PC-3 (cell line): ENCODE data around the gene SLAMF8. TPM values are rescaled to one million over a fixed set of nuclear protein-coding genes. Genes with fewer than 3 reads are reported as not detected.

Experiments
- ATAC-seq: fragments of 200-7000 bp; cut with Tn5 transposase; 2 replicates; pipeline ENCODE4 v1.9.1; 2020; ENCODE audit warnings: mild to moderate bottlenecking, moderate library complexity
- BruUV-seq: library from RNA; stranded (reverse); fragments of 400-500 nt; replicated peaks from 2 replicates; lab custom pipeline; 2021; lab: Mats Ljungman, UMichigan
- CTCF ChIA-PET: fragments of 300-600 bp; sonication (Branson Sonifier 250); formaldehyde crosslinking; loops from one replicate; lab custom pipeline; 2022; ENCODE audit warnings: antibody characterized with exemption; lab: Charles Lee
- POLR2A ChIA-PET: fragments of 300-600 bp; sonication (Branson Sonifier 250); formaldehyde crosslinking; loops from one replicate; lab custom pipeline; 2022; ENCODE audit warnings: antibody characterized with exemption; ENCODE audit not compliant: unreplicated experiment; lab: Charles Lee
- DNase-seq: peaks from one replicate; pipeline ENCODE4 v3.0.0-alpha.2; 2015
- H2AFZ ChIP-seq: fragments of 300-600 bp; sonication (generic); 2 replicates; pipeline ENCODE4 v1.6.0; 2016; ENCODE audit warnings: antibody characterized with exemption, low read length
- H3F3A ChIP-seq: fragments of 300-600 bp; sonication (generic); one replicate; pipeline ENCODE4 v1.6.0; 2017; ENCODE audit warnings: antibody characterized with exemption, low read length, control low read depth, mild to moderate bottlenecking; ENCODE audit not compliant: unreplicated experiment
- H3K27ac ChIP-seq: fragments of 300-600 bp; sonication (generic); 2 replicates; pipeline ENCODE4 v1.5.1; 2016; ENCODE audit warnings: mild to moderate bottlenecking, low read length
- H3K27me3 ChIP-seq: fragments of 300-600 bp; sonication (generic); 2 replicates; pipeline ENCODE4 v1.6.1; 2016; ENCODE audit warnings: low read length, mixed read lengths
- H3K36me3 ChIP-seq: fragments of 300-600 bp; sonication (generic); 2 replicates; pipeline ENCODE4 v1.6.1; 2016; ENCODE audit warnings: low read depth, mixed run types, low read length, mixed read lengths
- H3K4me1 ChIP-seq: fragments of 300-600 bp; sonication (generic); 2 replicates; pipeline ENCODE4 v1.5.1; 2016; ENCODE audit warnings: low read length; ENCODE audit not compliant: insufficient read depth
- H3K4me2 ChIP-seq: fragments of 300-600 bp; sonication (generic); 2 replicates; pipeline ENCODE4 v1.6.0; 2016; ENCODE audit warnings: low read length
- H3K4me3 ChIP-seq: fragments of 300-600 bp; sonication (generic); 2 replicates; pipeline ENCODE4 v1.5.1; 2016; ENCODE audit warnings: mild to moderate bottlenecking, low read length, mixed read lengths
- H3K79me2 ChIP-seq: fragments of 300-600 bp; sonication (generic); 2 replicates; pipeline ENCODE4 v1.6.1; 2017; ENCODE audit warnings: low read length, mixed read lengths
- H3K9ac ChIP-seq: fragments of 300-600 bp; sonication (generic); 2 replicates; pipeline ENCODE4 v1.6.0; 2016; ENCODE audit warnings: mild to moderate bottlenecking, low read length
- H3K9me2 ChIP-seq: fragments of 300-600 bp; sonication (generic); replicated peaks from 2 replicates; pipeline ENCODE4 v1.6.1; 2016; ENCODE audit warnings: mixed run types, low read length, mixed read lengths
- H3K9me3 ChIP-seq: fragments of 300-600 bp; sonication (generic); 2 replicates; pipeline ENCODE4 v1.6.1; 2016; ENCODE audit warnings: low read length, mixed read lengths
- H4K20me1 ChIP-seq: fragments of 300-600 bp; sonication (generic); 2 replicates; pipeline ENCODE4 v1.6.1; 2016; ENCODE audit warnings: low read length, mixed read lengths
- EZH2 ChIP-seq: fragments of 300-600 bp; sonication (generic); IDR thresholded peaks from one replicate; pipeline ENCODE4 v1.6.1; 2017; ENCODE audit warnings: antibody characterized with exemption, mild to moderate bottlenecking, low read length; ENCODE audit not compliant: unreplicated experiment
- EZH2phosphoT487 ChIP-seq: fragments of 300-600 bp; sonication (generic); IDR thresholded peaks from 2 replicates; pipeline ENCODE4 v1.6.1; 2018; ENCODE audit warnings: mild to moderate bottlenecking, antibody characterized with exemption, low read length, borderline replicate concordance
- intact Hi-C: fragments of 100-400 bp; cut with micrococcal nuclease; formaldehyde crosslinking; loops from 2 replicates; pipeline ENCODE4 v1.9.0; 2023
- total RNA-seq: library from RNA; depleted of rRNA; stranded (reverse); fragments of >200 nt; gene quantifications from 2 replicates; pipeline ENCODE4 v1.2.3, GENCODE V29; 2014; rRNA removed
- TF ChIP-seq, protein P1 (sequence below): fragments of 300-600 bp; sonication (generic); conservative IDR thresholded peaks from 2 replicates; pipeline ENCODE4 v1.5.1; 2017; ENCODE audit warnings: antibody characterized with exemption, low read depth, mild to moderate bottlenecking, low read length

SLAMF8 gene
- total RNA-seq, 1 experiment from 2014 or later: not detected

DNA sequence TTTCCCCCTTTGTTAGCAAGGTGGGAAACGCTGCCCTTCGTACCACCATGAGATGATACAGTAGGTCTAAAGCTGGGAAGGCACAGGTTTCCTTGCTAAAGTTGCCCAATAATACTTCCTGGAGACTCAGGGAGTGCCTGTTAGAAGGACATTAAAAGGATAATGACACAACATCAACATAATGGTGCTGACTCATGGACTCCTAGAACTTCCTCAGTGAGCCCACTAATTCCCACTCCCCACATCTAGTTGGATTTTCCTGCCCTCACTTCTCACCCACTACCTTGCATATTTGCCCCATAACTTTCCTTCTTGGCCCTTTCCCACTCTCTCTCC is 55.8 kb downstream of the SLAMF8 start:
- intact Hi-C loops: no loop called here
- ChIA-PET CTCF (interaction anchor here (0.6 kb wide), 1 partner anchor 106 kb away, joined by 3 read pairs; no protein-coding TSS in a partner anchor), POLR2A (no interaction called here)
- peak overlapping the region; percentile 84 for H3K9ac ChIP-seq
- H3K27me3 ChIP-seq: no peaks in the 10 kb centered on the region
- H2AFZ ChIP-seq: no peak overlapping the region
- no peaks in the 10 kb centered on the region for H4K20me1 ChIP-seq
- H3K36me3 ChIP-seq: no peaks in the 10 kb centered on the region
- H3K4me3 ChIP-seq: peak overlapping the region; percentile 24; the same call in 1 of the 2 replicates
- H3K4me2 ChIP-seq: peak overlapping the region; percentile 75
- H3K27ac ChIP-seq: peak overlapping the region; percentile 97
- no peaks in the 10 kb centered on the region for H3K9me3 ChIP-seq
- BruUV-seq: no TSS peak
- TF ChIP-seq, protein P1, sequence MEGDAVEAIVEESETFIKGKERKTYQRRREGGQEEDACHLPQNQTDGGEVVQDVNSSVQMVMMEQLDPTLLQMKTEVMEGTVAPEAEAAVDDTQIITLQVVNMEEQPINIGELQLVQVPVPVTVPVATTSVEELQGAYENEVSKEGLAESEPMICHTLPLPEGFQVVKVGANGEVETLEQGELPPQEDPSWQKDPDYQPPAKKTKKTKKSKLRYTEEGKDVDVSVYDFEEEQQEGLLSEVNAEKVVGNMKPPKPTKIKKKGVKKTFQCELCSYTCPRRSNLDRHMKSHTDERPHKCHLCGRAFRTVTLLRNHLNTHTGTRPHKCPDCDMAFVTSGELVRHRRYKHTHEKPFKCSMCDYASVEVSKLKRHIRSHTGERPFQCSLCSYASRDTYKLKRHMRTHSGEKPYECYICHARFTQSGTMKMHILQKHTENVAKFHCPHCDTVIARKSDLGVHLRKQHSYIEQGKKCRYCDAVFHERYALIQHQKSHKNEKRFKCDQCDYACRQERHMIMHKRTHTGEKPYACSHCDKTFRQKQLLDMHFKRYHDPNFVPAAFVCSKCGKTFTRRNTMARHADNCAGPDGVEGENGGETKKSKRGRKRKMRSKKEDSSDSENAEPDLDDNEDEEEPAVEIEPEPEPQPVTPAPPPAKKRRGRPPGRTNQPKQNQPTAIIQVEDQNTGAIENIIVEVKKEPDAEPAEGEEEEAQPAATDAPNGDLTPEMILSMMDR: no peak
- no peak for TF ChIP-seq EZH2phosphoT487
- no peak for TF ChIP-seq EZH2
- H3K79me2 ChIP-seq: no peaks in the 10 kb centered on the region
- H3K9me2 ChIP-seq: no peaks in the 10 kb centered on the region
- H3K4me1 ChIP-seq: peaks cover 54% of the 10 kb centered on the region
- peaks cover 11% of the 10 kb centered on the region for H3F3A ChIP-seq
- ATAC-seq: peak; percentile 34
- DNase-seq: peak; percentile 86

DNA sequence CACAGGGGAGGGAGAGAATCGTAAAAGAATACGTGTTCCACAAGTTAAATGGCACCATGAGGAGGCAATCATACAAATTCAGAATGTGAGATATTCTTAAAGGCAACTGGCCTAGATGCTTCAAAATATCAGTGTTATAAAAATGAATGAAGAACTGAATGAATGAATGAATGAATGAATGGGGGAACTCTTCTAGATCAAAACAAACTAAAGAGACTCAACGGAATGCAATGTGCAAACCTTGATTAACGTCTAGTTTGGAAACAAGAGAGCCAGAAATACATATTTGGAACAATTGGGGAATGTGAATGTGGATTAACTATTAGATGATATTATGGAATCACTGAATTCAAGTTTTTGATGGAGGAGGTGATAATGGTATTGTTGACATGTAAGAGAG is 56.5 kb downstream of the SLAMF8 start:
- Histone ChIP-seq H3K79me2 (no peaks in the 10 kb centered on the region), H3K9me2 (no peaks in the 10 kb centered on the region), H3K4me3 (no peak overlapping the region), H2AFZ (no peak overlapping the region), H3K9me3 (no peaks in the 10 kb centered on the region), H4K20me1 (no peaks in the 10 kb centered on the region), H3F3A (peaks cover 11% of the 10 kb centered on the region), H3K9ac (peak overlapping the region; percentile 84), H3K27ac (peak overlapping the region; percentile 97), H3K27me3 (no peaks in the 10 kb centered on the region), H3K4me2 (peak overlapping the region; percentile 75), H3K4me1 (peaks cover 54% of the 10 kb centered on the region), H3K36me3 (no peaks in the 10 kb centered on the region)
- CTCF ChIA-PET: interaction anchor here (0.6 kb wide), 1 partner anchor 107 kb away, joined by 3 read pairs; no protein-coding TSS in a partner anchor
- intact Hi-C loops: no loop called here
- ATAC-seq: no peak
- BruUV-seq: no TSS peak
- POLR2A ChIA-PET: no interaction called here
- no peak for DNase-seq
- TF ChIP-seq EZH2phosphoT487: no peak
- TF ChIP-seq, protein P1: no peak
- TF ChIP-seq EZH2: no peak

DNA sequence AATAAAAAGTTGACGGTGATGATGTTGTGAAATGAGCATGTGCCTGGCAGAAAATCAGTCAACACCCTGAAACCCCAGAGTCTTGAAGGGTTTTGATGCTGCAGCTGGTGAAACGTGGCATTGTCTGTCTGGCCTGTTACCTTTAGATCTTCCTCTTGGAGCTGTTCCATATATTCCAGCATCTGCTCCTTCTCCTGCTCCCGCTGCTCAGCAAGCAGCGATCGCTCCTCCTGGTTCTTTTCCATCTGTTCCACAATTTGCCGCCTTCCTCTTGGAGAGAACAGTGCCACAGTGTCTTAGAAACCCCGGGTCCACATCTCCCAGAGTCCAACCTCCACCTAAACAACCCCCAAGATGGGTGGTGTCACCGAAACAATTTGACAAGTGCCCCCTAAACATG is 57.6 kb downstream of the SLAMF8 start:
- DNase-seq (no peak), ATAC-seq (no peak)
- Histone ChIP-seq H3K36me3 (no peaks in the 10 kb centered on the region), H3K4me3 (no peak overlapping the region), H3K9me3 (no peaks in the 10 kb centered on the region), H3K27ac (no peak overlapping the region), H2AFZ (no peak overlapping the region), H3K4me1 (peaks cover 54% of the 10 kb centered on the region), H3K27me3 (no peaks in the 10 kb centered on the region), H3K79me2 (no peaks in the 10 kb centered on the region), H3K9me2 (no peaks in the 10 kb centered on the region), H3F3A (peaks cover 11% of the 10 kb centered on the region), H4K20me1 (no peaks in the 10 kb centered on the region), H3K4me2 (no peak overlapping the region), H3K9ac (no peak overlapping the region)
- intact Hi-C loops: loop anchor here (1.0 kb wide), 1 partner anchor 30 kb away; no protein-coding TSS in a partner anchor
- BruUV-seq: no TSS peak
- TF ChIP-seq, protein P1: no peak
- TF ChIP-seq EZH2 (no peak), EZH2phosphoT487 (no peak)
- CTCF ChIA-PET: no interaction called here
- POLR2A ChIA-PET: no interaction called here

Other genes with a start within 250 kb of the SLAMF8 start
- gene APCS, start 239.0 kb upstream of the SLAMF8 start, total RNA-seq: not detected in 2 replicates
- gene CRP, start 112.3 kb upstream of the SLAMF8 start, total RNA-seq: not detected in 2 replicates
- 20.4 and 27.6 TPM in 2 replicates for gene DUSP23, start 45.9 kb upstream of the SLAMF8 start, total RNA-seq
- not detected in 2 replicates for gene FCRL6, start 24.5 kb upstream of the SLAMF8 start, total RNA-seq
- gene VSIG8, start 35.8 kb downstream of the SLAMF8 start, total RNA-seq: 0.29 and 0.47 TPM in 2 replicates
- 1.6 and 4.8 TPM in 2 replicates for gene CFAP45, start 73.3 kb downstream of the SLAMF8 start, total RNA-seq
- 1,281 and 1,584 TPM in 2 replicates for gene TAGLN2, start 98.6 kb downstream of the SLAMF8 start, total RNA-seq
- 15.6 and 19.9 TPM in 2 replicates for gene IGSF9, start 118.7 kb downstream of the SLAMF8 start, total RNA-seq
- 5.9 and 8.7 TPM in 2 replicates for gene SLAMF9, start 127.4 kb downstream of the SLAMF8 start, total RNA-seq
- gene PIGM, start 205.1 kb downstream of the SLAMF8 start, total RNA-seq: 6.7 and 6.9 TPM in 2 replicates
- gene KCNJ10, start 243.3 kb downstream of the SLAMF8 start, total RNA-seq: 0.15 TPM in 1 of 2 replicates, not detected in the other